NOMO-1 (cell line): ENCODE measurements around the gene PUDP.
"Not testable (repeated sequence)": the region's sequence is repeated elsewhere in the genome, so short reads cannot be mapped to it uniquely, and the experiment has no call there.

Experiments
- DNase-seq, 2 experiments: peaks; one replicate each; lab custom pipeline; 2025; ENCODE audit not compliant: unreplicated experiment in 2 of 2; lab: John Stamatoyannopoulos, UW

Gene PUDP

DNA sequence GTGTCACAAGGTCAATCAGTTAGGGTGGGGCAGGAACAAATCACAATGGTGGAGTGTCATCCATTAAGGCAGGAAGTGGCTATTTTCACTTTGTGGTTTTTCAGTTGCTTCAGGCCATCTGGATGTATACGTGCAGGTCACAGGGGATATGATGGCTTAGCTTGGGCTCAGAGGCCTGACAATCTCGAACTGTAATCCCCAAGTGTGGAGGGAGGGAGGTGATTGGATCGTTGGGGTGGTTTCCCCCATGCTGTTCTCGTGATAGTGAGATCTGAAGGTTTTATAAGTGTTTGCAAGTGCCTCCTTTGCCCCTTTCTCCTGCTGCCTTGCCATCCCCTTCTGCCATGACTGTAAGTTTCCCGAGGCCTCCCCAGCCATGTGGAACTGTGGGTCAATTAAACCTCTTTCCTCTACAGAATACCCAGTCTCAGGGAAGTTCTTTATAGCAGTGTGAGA, 37.1 kb downstream of the PUDP start:
- peak; percentile 39 to 60 for DNase-seq

DNA sequence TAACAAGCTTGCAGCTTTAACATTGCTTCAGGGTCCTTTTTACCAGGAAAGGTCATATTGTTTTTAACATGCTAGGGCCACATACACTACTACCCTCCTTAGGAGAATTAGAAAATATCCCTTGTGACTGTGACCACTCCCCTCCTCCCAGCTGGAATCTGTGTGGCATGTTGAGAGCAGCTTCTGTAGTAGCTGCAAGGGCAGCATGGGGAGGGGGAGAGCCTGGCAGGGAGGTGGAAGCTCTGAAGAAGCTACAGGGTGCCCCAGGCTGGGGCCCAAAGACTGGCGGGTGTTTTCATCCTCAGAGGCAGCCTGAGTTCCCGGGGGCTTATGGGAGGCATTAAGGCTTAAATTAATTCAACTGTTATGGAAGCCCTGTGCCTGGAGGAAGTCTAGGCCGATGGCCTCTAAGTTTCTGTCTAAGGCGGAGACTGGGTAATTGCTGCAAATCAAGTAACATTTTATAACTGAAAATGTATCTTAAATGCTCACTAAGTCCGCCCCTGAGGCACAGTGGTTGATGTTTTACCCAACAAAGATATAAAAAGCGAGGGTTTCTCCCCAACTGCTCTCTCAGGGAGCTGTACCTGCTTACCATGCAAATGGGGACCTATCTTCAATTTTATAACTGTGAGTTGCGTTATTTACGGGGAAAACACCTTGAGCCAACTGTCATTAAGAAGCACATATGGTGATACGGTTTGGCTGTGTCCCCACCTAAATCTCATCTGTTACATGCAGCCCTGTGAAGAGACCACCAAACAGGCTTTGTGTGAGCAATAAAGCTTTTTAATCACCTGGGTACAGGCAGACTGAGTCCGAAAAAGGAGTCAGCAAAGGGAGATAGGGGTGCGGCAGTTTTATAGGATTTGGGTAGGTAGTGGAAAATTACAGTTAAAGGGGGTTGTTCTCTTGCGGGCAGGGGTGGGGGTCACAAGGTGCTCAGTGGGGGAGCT, 37.8 kb downstream of the PUDP start:
- no peak for DNase-seq

DNA sequence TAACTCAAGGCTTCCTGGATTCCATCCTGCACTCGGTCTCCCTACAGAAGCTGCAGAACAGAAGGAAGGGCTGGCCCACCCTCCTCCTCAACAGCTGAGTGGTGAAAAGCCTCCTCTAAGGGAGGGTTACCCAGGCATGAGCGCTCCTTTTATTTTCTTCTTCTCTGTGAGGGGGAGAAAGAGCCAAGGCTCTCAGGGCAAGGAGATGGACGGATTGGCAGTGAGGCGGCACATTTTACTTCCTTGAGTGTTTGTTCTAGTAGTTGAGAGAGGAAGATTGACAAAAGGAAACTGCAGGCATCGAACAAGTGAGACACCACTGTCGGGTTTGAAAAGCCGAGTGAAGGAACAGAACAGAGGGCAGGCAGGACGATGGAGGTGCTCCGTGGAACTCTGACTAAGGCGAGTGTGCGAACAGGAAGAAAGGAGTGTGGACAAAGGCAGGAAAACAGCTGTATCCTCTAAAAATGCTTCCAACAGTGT, 38.9 kb downstream of the PUDP start:
- no peak for DNase-seq

DNA sequence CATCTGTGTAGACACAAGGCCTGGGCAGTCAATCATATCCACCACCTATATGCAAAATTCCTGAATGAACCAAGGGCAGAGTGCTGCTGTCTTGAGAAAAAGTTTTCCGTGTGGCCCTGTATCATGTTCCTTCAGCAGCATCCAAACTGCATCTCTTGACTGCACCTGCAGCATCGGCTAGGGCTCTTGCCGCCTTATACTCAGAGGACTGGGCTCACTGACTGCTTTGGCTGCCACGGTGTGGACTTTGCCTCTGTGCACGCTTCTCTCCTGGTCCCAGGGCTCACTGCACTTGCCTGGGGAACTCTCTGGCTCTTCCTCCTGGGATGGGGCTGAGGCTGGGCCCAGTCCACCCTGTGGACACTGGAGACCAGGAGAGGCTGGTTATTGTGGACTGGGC, 39.9 kb downstream of the PUDP start:
- no peak for DNase-seq

DNA sequence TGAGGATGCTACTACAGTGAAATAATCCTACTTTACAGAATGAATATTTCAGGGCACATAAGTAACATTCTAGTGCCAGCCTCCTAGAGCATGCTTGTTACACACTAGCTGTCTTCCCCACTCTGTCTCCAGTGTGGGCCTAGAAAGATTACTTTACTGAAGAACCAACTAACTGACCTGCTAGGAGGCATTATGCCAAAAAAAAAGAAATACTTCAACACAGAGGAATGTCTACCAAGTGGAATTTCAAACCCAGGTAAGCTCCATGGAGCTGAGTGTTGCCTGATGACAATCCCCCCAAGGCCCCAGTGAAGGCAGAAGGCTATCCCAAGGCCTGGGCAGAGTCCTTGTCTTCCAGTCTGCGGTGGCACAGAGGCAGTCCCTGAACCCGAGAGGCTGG, 41.3 kb downstream of the PUDP start:
- DNase-seq, result no peak

DNA sequence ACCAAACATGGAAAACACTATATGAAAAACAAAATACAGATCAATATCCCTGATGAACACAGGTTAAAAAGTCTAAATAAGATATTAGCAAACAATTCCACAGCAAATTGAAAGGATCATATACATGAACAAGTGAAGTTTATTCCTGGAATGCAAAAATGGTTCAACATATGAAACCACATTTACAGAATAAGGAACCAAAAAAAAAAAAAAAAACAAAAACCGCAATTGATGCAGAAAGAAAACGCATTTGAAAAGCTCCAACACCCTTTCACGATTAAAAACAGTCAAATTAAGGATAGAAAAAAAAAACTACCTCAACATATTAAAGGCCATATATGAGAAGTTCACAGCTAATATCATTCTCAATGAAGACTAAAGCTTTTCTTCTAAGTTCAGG, 45.8 kb downstream of the PUDP start:
- DNase-seq, result no peak

DNA sequence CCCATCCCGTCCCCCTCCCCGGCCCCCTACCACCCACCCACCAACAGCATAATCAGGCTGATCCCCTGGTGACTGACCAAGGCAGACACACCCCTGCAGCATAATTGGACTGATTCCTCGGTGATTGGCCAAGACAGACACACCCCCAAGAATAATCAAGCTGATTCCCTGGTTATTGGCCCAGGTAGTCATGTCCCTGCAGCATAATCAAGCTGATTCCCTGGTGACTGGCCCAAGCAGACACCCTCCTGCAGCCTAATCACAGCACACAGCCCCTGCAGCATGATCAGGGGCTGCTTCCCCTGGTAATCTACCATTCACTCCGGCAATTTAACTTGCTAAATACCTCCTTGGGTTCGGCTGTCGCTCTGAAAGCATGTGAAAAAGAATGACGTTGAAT, 47.9 kb downstream of the PUDP start:
- DNase-seq, result no peak

DNA sequence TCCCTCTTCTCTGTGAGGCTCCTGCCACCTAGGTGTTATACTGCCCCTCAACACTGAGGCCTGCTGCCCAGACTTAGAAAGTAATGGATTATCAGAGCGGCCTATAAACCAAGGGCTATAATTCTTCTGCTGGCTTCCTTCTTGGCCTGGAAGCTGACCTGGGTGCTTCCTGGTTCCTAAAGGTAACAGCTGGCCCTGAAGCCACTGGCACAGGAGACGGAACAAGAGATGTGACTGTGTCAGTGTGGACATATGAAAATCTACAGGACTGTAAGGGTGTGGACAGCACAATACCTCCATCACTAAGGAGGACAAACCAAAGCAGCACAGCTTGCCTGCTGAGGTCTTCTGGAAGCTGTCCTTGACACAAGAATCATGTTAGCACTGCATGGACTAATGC, 52.3 kb downstream of the PUDP start:
- DNase-seq, result not testable (repeated sequence)

DNA sequence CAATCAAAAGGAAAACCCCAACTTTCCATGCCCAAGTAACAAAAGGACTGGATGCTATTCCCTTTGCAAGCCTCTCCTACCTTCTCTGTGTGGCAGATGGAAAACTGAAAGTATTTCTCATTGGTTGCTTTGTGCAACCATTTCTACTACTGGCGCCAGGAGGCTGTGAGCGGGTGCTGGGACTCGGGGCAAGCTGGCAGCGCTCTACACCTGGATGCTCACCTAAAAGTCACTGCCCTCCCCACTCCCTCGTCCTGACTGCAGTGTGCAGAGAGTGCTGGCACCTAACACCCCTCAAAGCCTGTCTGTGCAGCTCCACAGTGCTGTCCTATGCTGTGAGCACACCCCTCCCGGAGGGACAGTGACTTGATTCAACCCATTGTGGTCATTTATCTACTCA, 54.6 kb downstream of the PUDP start:
- no peak for DNase-seq

DNA sequence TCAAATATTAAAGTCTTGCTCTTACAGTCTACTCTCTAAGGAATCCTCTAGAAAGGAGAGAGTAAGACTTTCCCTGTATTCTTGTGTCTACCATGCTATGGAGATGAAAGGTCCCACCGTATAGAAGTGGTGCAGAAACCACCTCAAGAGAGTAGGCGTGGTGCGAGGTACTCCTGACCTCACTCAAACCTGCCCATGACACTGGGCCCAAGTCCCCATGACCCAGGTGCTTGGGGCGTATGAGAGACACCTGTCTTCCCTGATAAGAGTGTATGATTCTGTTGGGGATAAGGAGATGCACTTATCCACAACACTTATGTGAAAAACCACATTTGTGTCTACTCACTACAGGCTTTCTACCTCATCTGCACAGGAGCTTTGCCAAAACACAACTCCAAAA, 55.4 kb downstream of the PUDP start:
- no peak for DNase-seq

DNA sequence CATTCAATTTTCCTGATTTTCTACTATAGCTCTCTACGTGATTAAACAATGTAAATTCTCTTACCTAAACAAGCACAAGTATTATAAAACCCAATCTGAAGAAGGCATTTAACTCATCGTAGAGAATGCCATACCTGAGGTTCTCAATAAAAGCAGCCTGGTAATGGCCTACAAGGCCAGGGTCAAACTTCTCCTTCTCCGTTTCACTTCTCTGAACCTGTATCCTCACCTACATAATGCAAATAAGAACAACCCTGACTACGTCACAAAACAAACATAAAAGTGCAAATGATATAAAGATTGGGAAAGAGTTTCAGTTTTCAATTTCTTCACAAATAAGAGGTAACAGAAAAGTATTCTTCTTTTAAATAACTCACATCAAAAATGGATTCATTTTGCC, 56.0 kb downstream of the PUDP start:
- no peak for DNase-seq

DNA sequence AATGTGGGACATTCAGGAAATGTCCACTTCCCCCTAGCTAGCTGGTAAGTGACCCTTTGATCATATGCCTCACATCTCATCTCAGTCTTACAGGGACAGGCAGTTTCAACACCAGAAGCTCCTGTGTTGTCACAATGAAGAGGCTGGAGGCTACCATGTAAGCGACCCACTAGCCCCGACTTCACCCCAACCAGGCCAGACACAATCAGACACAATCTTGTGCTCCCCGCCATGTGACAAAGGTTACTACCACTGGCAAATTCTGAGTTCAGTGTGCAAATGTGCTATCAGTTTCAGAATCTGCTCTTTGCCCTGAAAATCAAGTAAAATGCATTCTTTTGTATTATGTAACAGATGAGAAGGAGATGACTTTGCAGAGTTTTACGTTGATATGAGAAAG, 57.3 kb downstream of the PUDP start:
- DNase-seq, result no peak

DNA sequence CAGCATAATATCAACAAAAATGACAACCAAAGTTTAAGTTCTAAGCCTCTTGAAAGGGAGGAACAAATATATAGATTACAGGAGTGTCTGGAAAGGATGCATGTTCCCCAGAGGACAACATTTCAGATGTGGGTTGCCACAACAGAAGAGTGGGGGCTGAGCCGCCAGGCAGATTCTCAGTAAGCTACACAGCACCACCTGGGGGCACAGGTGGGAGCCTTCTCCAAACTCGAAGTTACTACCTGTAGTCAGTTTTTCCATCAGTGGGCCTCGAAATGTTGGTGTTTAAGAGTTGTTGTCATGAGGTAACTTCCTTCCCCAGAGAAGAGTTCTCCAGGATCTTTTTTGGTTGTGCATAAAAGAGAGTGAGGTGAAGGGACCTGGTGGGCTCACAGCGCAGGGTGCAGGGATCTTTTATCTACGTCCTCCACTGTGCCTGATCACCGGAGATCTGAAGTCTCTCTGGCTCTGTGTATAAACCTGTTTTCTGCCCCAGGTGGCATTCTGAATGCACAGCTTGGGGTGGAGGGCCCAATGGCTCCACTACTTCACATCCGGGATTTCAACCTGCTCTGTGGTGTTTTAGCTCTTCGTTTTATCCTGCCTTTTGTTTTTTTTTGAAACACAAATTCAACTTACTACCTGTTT, 58.9 kb downstream of the PUDP start:
- no peak for DNase-seq

DNA sequence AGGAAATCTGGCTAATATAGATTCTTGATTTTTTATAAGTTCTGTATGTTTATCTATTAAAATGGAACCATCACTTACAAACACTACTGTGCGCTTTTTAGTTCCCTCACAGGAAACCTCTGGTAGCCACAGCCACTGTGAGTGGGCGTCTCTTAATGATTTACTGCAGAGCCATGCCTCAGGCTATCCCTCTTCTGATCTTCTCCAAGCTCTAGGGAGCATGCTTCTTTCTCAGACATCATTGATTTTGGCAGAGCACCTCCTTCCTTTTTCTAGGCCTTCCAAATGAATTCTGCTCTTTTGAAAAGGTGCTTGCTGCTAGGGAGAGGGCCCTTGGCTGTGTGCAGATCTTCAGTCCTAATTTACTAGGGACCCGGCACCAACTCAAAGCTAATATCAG, 61.6 kb downstream of the PUDP start:
- DNase-seq, result no peak

DNA sequence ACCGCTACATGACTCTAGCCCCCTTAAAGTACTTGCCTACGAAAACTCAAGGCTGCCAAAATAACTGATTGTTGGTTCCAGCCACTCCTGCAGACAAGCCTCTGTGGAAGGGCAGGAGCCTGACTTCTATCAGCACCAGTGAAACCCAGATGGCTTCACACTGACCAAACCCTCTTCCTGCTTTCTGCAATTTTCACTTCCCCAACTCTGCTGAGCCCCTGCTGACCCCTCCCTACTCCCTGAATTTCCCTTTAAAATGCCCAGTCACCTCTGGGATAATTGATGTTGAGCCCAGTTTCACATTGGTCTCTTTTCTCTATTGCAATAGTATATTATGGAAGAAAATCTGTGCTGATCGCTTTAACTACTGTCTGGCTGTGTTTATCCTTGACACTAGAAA, 62.1 kb downstream of the PUDP start:
- DNase-seq, result no peak

DNA sequence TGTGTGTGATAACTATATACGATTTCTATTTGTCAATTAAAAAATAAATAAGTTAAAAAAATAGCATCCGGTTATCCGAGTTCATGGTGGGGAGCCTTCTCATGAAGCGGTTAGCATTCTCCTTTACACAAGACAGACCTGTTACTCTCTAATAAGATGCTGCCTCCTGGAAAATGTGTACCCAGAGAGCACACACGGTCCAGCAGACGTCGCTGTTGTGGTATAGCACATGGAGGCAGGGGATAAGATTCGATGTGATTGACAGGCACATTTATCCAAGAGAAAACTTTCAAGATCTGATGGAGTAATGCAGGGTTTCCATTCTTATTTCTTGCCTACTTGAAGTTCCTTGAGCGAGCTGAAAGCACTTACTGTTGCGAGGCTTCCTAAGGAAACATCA, 63.1 kb downstream of the PUDP start:
- no peak for DNase-seq

DNA sequence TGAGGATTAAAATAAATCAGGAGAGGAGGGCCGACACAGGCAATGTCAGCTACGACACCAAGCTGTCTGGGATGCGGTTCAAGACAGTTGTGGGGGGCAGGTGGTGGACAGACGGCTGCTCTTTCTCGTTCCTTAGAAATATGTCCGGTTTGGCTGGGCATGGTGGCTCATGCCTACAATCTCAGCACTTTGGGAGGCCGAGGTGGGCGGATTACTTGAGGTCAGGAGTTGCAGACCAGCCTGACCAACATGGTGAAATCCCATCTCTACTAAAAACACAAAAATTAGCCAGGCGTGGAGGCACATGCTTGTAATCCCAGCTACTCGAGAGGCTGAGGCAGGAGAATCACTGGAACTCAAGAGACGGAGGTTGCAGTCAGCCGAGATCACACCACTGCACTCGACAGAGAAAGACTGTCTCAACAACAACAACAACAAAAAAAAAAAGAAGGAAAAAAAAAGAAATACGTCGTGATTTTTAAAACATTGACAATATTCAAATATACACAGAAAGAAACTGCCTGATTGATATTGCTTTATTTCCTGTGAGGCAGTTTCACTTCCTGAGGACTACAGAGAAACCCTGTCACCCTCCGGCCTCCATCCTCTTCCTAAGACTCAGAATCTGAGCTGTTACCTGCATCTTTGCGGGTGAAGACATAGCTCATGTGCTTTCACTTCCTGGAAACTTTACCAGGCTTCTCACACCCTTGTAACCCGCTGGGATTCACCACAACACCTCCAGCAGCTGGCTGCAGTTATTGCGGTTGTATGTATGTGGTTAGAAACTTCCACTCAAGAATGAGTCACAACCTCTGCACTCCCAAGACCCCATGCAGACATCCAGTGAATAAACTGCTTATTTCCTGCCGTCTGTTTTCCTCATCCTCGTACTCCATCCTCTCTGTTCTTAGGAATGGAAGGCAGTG, 64.2 kb downstream of the PUDP start:
- peak; percentile 90 to 98 for DNase-seq

DNA sequence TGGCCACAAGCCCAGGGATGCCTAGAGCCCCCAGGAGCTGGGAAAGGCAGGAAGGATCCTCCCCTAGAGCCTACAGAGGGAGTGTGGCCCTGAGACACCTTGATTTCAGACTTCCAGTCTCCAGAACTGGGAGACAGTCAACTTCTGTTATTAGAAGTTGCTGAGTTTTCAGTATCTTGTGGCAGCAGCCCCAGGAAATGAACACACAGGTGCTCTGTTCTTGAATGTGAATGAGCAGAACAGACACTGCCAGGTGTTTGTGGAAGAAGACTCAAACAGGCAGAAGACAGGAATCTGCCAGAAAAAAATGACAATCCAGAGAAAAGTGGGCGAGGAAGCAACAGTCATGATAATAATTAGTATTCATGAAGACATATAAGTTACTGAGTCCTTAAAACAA, 64.9 kb downstream of the PUDP start:
- DNase-seq, result no peak

DNA sequence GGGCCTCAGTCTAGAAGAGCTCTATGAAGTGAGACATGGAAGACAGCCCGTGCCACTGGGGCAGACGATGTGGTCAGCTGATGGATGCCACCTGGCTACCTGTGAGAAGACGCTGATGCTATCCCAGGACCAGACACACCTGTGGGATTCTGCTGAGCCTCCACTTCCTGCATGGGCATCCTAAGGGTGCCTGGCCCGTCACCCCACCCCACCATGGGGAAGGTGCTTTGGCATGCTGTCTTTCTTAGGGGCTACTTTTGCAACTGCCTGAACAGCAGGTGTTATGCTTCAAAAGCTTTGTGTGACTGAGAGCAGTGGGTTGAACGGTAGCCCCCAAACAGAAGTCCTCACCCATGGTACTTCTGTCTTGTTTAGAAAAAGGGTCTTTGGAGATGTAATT, 65.4 kb downstream of the PUDP start:
- DNase-seq, result no peak

DNA sequence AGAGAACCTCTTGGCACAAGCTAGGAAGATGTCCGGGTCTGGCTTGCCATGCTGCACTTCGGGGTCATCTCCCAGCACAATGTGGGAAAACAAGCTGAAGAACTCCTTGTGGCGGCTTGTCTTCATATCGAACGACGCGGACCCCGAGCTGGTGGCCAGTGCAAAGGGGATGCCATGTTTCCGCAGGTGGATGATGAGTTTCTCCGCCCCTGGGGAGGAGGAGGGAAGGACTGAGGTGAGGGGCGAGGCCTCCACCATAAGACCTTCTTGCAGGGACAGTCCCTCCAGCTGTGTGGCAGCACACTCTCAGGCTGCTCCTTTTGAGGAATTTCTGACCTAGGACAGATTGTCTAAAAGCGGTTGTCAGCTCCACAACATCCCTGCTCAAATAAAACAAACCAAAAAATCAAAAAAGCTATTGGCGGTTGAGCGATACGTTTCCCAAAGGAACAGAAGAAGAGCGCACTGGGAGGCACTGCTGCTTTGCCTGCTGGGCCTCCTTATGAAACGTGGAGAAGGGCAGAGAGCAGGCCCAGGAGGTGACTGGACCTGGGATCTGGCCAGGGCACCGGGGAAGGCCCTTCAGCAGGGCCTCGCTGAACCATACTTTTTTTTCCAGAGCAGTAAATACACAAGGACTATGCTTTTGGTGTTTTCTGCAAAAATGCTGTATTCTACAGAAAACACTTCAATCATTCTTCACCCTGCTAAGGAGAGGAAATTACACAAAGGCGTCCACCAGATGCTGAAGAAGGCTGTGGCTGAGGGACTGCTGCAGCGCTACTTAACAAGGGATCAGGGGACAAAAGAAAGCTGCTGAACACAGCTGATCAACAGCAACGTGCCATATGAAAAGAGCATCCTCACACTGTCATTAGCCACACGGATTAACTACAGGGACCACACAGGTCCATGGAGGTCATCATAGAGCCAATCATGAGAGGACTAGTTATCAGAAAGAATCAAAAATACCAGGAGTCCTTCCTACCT, 70.4 kb downstream of the PUDP start:
- DNase-seq, result no peak
